ENCODE data around the gene DNASE2. TPM values are rescaled to one million over a fixed set of nuclear protein-coding genes. Genes with fewer than 3 reads are reported as not detected.
A peak's percentile ranks its signal among the peaks of the same experiment; 100 is the strongest.

DNASE2 gene
- total RNA-seq, 1 experiment from 2014 or later: 38.4 TPM

GRCh38 chr19:12872255-12872654 lies 9.0 kb downstream of the DNASE2 start:
- H3K36me3 Mint-ChIP-seq (ENCODE audit: insufficient read depth, unreplicated experiment): peaks cover 30% of the 10 kb centered on the region
- TF ChIP-seq CTCF (IDR thresholded peaks at IDR 0.05; ENCODE audit: unreplicated experiment): no peak
- no peaks in the 10 kb centered on the region for H3K27me3 Mint-ChIP-seq (ENCODE audit: unreplicated experiment)
- CTCF ChIA-PET: interaction anchor here (0.6 to 1.1 kb wide), 3 partner anchors 24 to 1217 kb away, joined by 4 to 7 read pairs (median 6); no protein-coding TSS in a partner anchor
- peaks cover 12% of the 10 kb centered on the region for H3K4me1 Mint-ChIP-seq (ENCODE audit: low read depth, unreplicated experiment)
- peak overlapping the region; percentile 63 for H3K27ac Mint-ChIP-seq (ENCODE audit: unreplicated experiment)
- H3K9me3 Mint-ChIP-seq (ENCODE audit: low read depth, unreplicated experiment): no peaks in the 10 kb centered on the region
- no peak for DNase-seq
- H3K4me3 Mint-ChIP-seq (ENCODE audit: low read depth, unreplicated experiment): peak overlapping the region; percentile 85
- no TSS peak for BruUV-seq (replicated peaks)
- intact Hi-C loops (cut with micrococcal nuclease; ENCODE audit: unreplicated experiment): no loop called here

GRCh38 chr19:12871681-12872080 lies 9.6 kb downstream of the DNASE2 start:
- peaks cover 32% of the 10 kb centered on the region for H3K36me3 Mint-ChIP-seq (ENCODE audit: insufficient read depth, unreplicated experiment)
- peak overlapping the region; percentile 63 for H3K27ac Mint-ChIP-seq (ENCODE audit: unreplicated experiment)

GRCh38 chr19:12868540-12869112 lies 12.6 kb downstream of the DNASE2 start:
- peaks cover 38% of the 10 kb centered on the region for H3K36me3 Mint-ChIP-seq (ENCODE audit: insufficient read depth, unreplicated experiment)
- H3K27ac Mint-ChIP-seq (ENCODE audit: unreplicated experiment): no peak overlapping the region
- BruUV-seq (replicated peaks): no TSS peak
- no peak for DNase-seq
- H3K27me3 Mint-ChIP-seq (ENCODE audit: unreplicated experiment): no peaks in the 10 kb centered on the region
- intact Hi-C loops (cut with micrococcal nuclease; ENCODE audit: unreplicated experiment): no loop called here
- CTCF ChIA-PET: no interaction called here
- peaks cover 12% of the 10 kb centered on the region for H3K4me1 Mint-ChIP-seq (ENCODE audit: low read depth, unreplicated experiment)
- no peaks in the 10 kb centered on the region for H3K9me3 Mint-ChIP-seq (ENCODE audit: low read depth, unreplicated experiment)
- H3K4me3 Mint-ChIP-seq (ENCODE audit: low read depth, unreplicated experiment): no peak overlapping the region
- TF ChIP-seq CTCF (IDR thresholded peaks at IDR 0.05; ENCODE audit: unreplicated experiment): no peak

More at GRCh38 chr19:12871681-12872080, 9.6 kb downstream of the DNASE2 start:
- CTCF ChIA-PET: no interaction called here
- peaks cover 12% of the 10 kb centered on the region for H3K4me1 Mint-ChIP-seq (ENCODE audit: low read depth, unreplicated experiment)
- H3K27me3 Mint-ChIP-seq (ENCODE audit: unreplicated experiment): no peaks in the 10 kb centered on the region
- DNase-seq: no peak
- BruUV-seq (replicated peaks): no TSS peak
- no peak overlapping the region for H3K4me3 Mint-ChIP-seq (ENCODE audit: low read depth, unreplicated experiment)
- no peaks in the 10 kb centered on the region for H3K9me3 Mint-ChIP-seq (ENCODE audit: low read depth, unreplicated experiment)
- intact Hi-C loops (cut with micrococcal nuclease; ENCODE audit: unreplicated experiment): no loop called here
- TF ChIP-seq CTCF (IDR thresholded peaks at IDR 0.05; ENCODE audit: unreplicated experiment): no peak

GRCh38 chr19:12867120-12868099 lies 13.8 kb downstream of the DNASE2 start:
- H3K36me3 Mint-ChIP-seq (ENCODE audit: insufficient read depth, unreplicated experiment): peaks cover 28% of the 10 kb centered on the region
- no peaks in the 10 kb centered on the region for H3K27me3 Mint-ChIP-seq (ENCODE audit: unreplicated experiment)
- intact Hi-C loops (cut with micrococcal nuclease; ENCODE audit: unreplicated experiment): no loop called here
- no TSS peak for BruUV-seq (replicated peaks)
- H3K4me1 Mint-ChIP-seq (ENCODE audit: low read depth, unreplicated experiment): peaks cover 7% of the 10 kb centered on the region
- H3K27ac Mint-ChIP-seq (ENCODE audit: unreplicated experiment): no peak overlapping the region
- CTCF ChIA-PET: no interaction called here
- DNase-seq: no peak
- H3K9me3 Mint-ChIP-seq (ENCODE audit: low read depth, unreplicated experiment): no peaks in the 10 kb centered on the region
- H3K4me3 Mint-ChIP-seq (ENCODE audit: low read depth, unreplicated experiment): no peak overlapping the region
- TF ChIP-seq CTCF (IDR thresholded peaks at IDR 0.05; ENCODE audit: unreplicated experiment): no peak
